Lower leg skin (tissue), 4 donors: Measurements from ENCODE around the gene SHROOM3. TPM values are rescaled to one million over a fixed set of nuclear protein-coding genes. Genes with fewer than 3 reads are reported as not detected.

Source experiments
- DNase-seq, 2 donors: peaks; one replicate each; pipeline ENCODE4 v3.0.0-alpha.2; 2019; ENCODE audit warnings: low spot score in 2 of 2
- H3K4me3 ChIP-seq: fragments of 200-600 bp; sonication (generic); 2 replicates; pipeline ENCODE4 v1.5.1; 2017; ENCODE audit warnings: mild to moderate bottlenecking, low read depth; ENCODE audit not compliant: poor library complexity, severe bottlenecking
- POLR2A ChIP-seq, 2 donors: fragments of 450-650 bp; IDR thresholded peaks; one replicate each; pipeline ENCODE4 v1.6.1; 2016 to 2017; ENCODE audit warnings: antibody characterized with exemption in 2 of 2, mild to moderate bottlenecking in 1 of 2, moderate library complexity in 1 of 2
- WGBS, 2 donors: methylation state at CpG; one replicate each; pipeline ENCODE4 v1.1.5; 2018; 5-methylcytosine and 5-hydroxymethylcytosine counted together
- intact Hi-C: fragments of 100-400 bp; cut with DNase I; formaldehyde crosslinking; loops from one replicate; pipeline ENCODE4 v1.15.0; 2023; ENCODE audit warnings: low total_unique reads
- total RNA-seq, 4 donors: library from RNA; depleted of rRNA; stranded (reverse); fragments of >200 nt; gene quantifications; one replicate each; pipeline ENCODE4 v1.1.0, GENCODE V29; 2016
- TF ChIP-seq, protein P1 (sequence below), 3 donors: fragments of 450-650 bp; IDR thresholded peaks; one replicate each; pipeline ENCODE4 v1.5.1; 2016; ENCODE audit warnings: antibody characterized with exemption in 3 of 3, mild to moderate bottlenecking in 3 of 3, moderate library complexity in 2 of 3

The SHROOM3 gene
- total RNA-seq, 4 donors from 2014 or later: 37.7 to 88.8 (median 44.0) TPM

DNA sequence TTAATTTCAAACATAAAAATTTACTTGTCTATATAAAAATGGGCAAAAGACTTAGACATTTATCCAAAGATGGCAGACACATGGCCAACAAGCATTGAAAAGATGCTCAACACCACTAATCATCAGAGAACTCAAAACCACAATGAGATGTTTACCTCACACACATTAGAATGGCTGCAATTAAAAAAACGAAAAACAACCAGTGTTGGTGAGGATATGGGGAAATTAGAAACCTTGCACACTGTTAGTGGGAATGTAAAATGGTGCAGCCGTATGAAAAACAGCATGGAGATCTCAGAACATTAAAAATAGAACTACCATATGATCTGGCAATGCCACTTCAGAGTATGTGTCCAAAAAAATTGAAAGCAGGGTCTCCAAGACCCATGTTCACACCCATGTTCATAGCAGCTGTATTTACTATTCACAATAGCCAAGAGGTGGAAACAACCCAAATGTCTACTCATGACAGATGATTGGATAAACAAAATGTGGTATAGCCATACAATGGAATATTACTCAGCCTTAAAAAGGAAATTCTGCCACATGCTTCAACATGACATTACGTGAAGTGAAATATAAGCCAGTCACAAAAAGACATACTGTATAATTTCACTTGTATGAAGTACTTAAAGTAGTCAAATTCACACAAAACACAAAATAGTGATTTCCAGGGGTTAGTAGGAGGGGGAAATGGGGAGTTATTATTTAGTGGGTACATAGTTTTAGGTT is 316.7 kb downstream of the SHROOM3 start:
- 91% methylated on average over 3 of the region's 3 CpGs for WGBS, 2 donors
- H3K4me3 ChIP-seq: no peak overlapping the region
- TF ChIP-seq, protein P1, sequence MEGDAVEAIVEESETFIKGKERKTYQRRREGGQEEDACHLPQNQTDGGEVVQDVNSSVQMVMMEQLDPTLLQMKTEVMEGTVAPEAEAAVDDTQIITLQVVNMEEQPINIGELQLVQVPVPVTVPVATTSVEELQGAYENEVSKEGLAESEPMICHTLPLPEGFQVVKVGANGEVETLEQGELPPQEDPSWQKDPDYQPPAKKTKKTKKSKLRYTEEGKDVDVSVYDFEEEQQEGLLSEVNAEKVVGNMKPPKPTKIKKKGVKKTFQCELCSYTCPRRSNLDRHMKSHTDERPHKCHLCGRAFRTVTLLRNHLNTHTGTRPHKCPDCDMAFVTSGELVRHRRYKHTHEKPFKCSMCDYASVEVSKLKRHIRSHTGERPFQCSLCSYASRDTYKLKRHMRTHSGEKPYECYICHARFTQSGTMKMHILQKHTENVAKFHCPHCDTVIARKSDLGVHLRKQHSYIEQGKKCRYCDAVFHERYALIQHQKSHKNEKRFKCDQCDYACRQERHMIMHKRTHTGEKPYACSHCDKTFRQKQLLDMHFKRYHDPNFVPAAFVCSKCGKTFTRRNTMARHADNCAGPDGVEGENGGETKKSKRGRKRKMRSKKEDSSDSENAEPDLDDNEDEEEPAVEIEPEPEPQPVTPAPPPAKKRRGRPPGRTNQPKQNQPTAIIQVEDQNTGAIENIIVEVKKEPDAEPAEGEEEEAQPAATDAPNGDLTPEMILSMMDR (IDR thresholded peaks at IDR 0.05): no peak
- TF ChIP-seq POLR2A (IDR thresholded peaks at IDR 0.05): no peak
- DNase-seq: no peak
- intact Hi-C loops: no loop called here

DNA sequence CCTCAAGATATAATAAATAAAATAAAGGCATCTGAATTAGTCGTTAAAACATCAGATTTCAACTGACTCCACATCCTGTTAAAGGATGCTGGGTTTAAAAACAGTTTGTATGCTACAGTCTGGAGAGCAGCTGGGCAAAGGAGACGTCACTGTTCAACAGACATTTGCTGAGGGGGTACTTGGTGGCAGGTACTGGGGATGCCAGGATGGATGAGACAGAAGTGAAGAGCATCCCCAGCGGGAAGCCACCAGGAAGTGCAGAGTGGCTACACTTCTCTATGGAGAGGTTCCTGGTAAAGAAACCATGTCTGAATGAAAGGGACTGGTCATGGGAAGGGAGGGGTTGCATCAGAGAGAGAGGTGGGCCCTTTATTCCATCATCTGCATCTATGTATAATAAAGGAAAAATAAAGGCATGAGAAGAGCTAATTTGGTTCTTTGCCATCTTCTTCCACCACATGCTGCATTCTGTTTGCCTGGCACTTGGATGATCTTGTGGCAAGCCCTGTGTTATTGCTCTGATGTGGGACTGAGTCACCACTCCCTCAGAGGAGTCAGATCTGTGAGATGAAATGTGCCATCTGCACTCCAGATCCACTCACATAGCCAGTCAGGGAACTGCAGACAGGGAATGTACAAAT is 318.0 kb downstream of the SHROOM3 start:
- no peak overlapping the region for H3K4me3 ChIP-seq
- intact Hi-C loops: no loop called here
- DNase-seq: no peak
- WGBS, 2 donors: 42 to 58% methylated on average over 3 of the region's 3 CpGs
- TF ChIP-seq, protein P1 (IDR thresholded peaks at IDR 0.05): no peak

DNA sequence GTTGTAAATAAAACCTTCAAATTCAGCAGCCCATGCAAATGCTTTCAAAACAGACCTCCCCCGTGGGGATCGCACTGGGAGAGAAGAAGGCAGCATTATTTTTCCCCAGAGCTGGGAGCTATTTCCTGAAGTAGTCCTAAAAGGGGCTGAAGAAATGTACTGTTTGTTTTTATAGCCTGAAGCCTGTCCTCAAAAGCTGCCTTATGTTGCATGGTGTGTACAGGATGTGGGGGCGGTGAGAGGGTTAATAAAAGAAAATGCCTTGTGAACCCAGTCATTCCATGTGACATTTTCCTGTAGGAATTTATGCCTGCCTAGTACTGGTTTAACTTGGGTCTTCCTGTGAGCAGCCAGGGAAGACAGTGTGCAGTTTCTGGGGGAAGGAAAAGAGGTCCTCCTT is 318.8 kb downstream of the SHROOM3 start:
- 29 to 43% methylated on average over 3 of the region's 3 CpGs for WGBS, 2 donors
- DNase-seq: no peak
- no peak for TF ChIP-seq POLR2A (IDR thresholded peaks at IDR 0.05)
- TF ChIP-seq, protein P1 (IDR thresholded peaks at IDR 0.05): no peak
- no peak overlapping the region for H3K4me3 ChIP-seq
- intact Hi-C loops: no loop called here

DNA sequence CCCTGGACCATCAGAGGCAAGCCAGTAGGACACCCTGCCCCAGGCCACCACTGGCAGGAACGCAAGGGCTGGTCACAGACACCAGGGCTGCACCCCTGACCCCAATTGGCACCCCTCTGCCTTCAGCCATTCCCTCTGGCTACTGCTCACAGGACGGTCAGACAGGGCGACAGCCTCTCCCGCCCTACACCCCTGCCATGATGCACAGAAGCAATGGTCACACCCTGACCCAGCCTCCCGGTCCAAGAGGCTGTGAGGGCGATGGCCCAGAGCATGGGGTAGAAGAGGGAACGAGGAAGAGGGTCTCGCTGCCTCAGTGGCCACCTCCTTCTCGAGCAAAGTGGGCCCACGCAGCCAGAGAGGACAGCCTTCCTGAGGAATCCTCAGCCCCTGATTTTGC is 319.4 kb downstream of the SHROOM3 start:
- no peak overlapping the region for H3K4me3 ChIP-seq
- DNase-seq: no peak
- intact Hi-C loops: no loop called here
- WGBS, 2 donors: 94 to 98% methylated on average over 10 of the region's 10 CpGs
- TF ChIP-seq POLR2A (IDR thresholded peaks at IDR 0.05): no peak
- TF ChIP-seq, protein P1 (IDR thresholded peaks at IDR 0.05): no peak

DNA sequence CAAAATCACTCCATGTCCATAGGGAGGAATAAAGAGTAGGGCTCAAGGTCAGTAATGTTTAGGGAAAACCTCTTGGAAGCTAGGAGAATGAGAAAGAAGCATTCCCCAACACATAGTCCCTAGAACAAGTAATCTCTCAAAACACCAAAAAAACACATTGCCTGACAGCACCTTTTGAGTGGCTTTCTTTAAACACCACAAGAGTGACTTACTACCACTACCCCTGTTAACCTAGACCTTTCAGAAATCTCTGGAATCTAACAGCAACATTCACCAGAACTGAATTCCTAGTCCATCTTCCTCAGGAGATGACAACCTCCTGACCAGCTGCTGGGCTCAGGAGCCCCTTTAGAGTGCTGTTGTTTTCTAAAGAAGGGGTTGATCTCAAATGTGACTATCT is 320.7 kb downstream of the SHROOM3 start:
- intact Hi-C loops: loop anchor here (5.0 kb wide), 1 partner anchor 243 kb away; no protein-coding TSS in a partner anchor

More for the DNA sequence above, 320.7 kb downstream of the SHROOM3 start:
- H3K4me3 ChIP-seq: no peak overlapping the region
- TF ChIP-seq, protein P1 (IDR thresholded peaks at IDR 0.05): no peak
- no peak for TF ChIP-seq POLR2A (IDR thresholded peaks at IDR 0.05)
- DNase-seq: no peak
